ACC112 (cell line): ENCODE results near the gene DENND1C.
A peak's percentile ranks its signal among the peaks of the same experiment; 100 is the strongest.

ENCODE experiments used
- H2AFZ ChIP-seq: fragments of 200-600 bp; sonication (generic); one replicate; pipeline ENCODE4 v1.6.0; 2017; ENCODE audit warnings: antibody characterized with exemption, low read length; ENCODE audit not compliant: unreplicated experiment
- H3K27ac ChIP-seq: fragments of 200-600 bp; sonication (generic); 2 replicates; pipeline ENCODE4 v1.5.1; 2014; ENCODE audit warnings: low read depth, mild to moderate bottlenecking, antibody characterized with exemption, low read length, moderate library complexity
- H3K27me3 ChIP-seq: fragments of 200-600 bp; sonication (generic); 2 replicates; pipeline ENCODE4 v1.6.1; 2014; ENCODE audit warnings: mild to moderate bottlenecking, antibody characterized with exemption, low read length, moderate library complexity, mixed read lengths; ENCODE audit not compliant: insufficient read depth
- H3K36me3 ChIP-seq: fragments of 200-600 bp; sonication (generic); 2 replicates; pipeline ENCODE4 v1.6.1; 2016; ENCODE audit warnings: mild to moderate bottlenecking, antibody characterized with exemption, low read length, moderate library complexity, mixed read lengths; ENCODE audit not compliant: insufficient read depth
- H3K4me1 ChIP-seq: fragments of 200-600 bp; sonication (generic); one replicate; pipeline ENCODE4 v1.6.1; 2016; ENCODE audit warnings: low read length, mixed read lengths; ENCODE audit not compliant: insufficient read depth, unreplicated experiment, control insufficient read depth
- H3K4me3 ChIP-seq: fragments of 200-600 bp; sonication (generic); 2 replicates; pipeline ENCODE4 v1.5.1; 2014; ENCODE audit warnings: mild to moderate bottlenecking, low read depth, low read length
- H3K79me2 ChIP-seq: fragments of 200-600 bp; sonication (generic); one replicate; pipeline ENCODE4 v1.6.0; 2016; ENCODE audit warnings: low read length; ENCODE audit not compliant: control insufficient read depth, unreplicated experiment, insufficient read depth

The DENND1C gene

GRCh38 chr19:6481541-6482342 is at the start of gene DENND1C:
Gene DENND1C (minus strand): TSS chr19:6481787. CDS start chr19:6481695, 92 bp downstream.
- Histone ChIP-seq H3K36me3 (no peaks in the 10 kb centered on the region), H3K79me2 (no peaks in the 10 kb centered on the region), H3K27me3 (no peaks in the 10 kb centered on the region), H3K4me1 (no peaks in the 10 kb centered on the region), H3K4me3 (no peak within 1 kb of the TSS), H2AFZ (no peak within 1 kb of the TSS), H3K27ac (no peak within 1 kb of the TSS)

- H3K27me3 ChIP-seq = peaks cover 17% of the 10 kb centered on the region; the same call in 1 of the 2 replicates
- peaks cover 8% of the 10 kb centered on the region for H3K4me1 ChIP-seq
- H2AFZ ChIP-seq = peak within 1 kb of the TSS; percentile 77
- H3K4me3 ChIP-seq = peak within 1 kb of the TSS; percentile 80
- no peaks in the 10 kb centered on the region for H3K79me2 ChIP-seq
- no peaks in the 10 kb centered on the region for H3K36me3 ChIP-seq
- peak within 1 kb of the TSS; percentile 63 for H3K27ac ChIP-seq
Observed at GRCh38 chr19:6530386-6531162, 49.0 kb upstream of the DENND1C start, which contains the start of gene TNFSF9. Gene TNFSF9 (plus strand): TSS chr19:6531026. CDS start chr19:6531037, 11 bp downstream.

- Histone ChIP-seq H2AFZ (peak overlapping the region; percentile 77), H3K27ac (peak overlapping the region; percentile 63), H3K36me3 (no peaks in the 10 kb centered on the region), H3K4me3 (peak overlapping the region; percentile 80), H3K4me1 (peaks cover 8% of the 10 kb centered on the region), H3K79me2 (no peaks in the 10 kb centered on the region), H3K27me3 (peaks cover 17% of the 10 kb centered on the region; the same call in 1 of the 2 replicates)
Observed at GRCh38 chr19:6529937-6530385, 48.4 kb upstream of the DENND1C start.

GRCh38 chr19:6529351-6529750 is 47.8 kb upstream of the DENND1C start:
- H2AFZ ChIP-seq = no peak overlapping the region

GRCh38 chr19:6528544-6529121 is 47.0 kb upstream of the DENND1C start:
- no peaks in the 10 kb centered on the region for H3K79me2 ChIP-seq
- H2AFZ ChIP-seq = no peak overlapping the region
- peaks cover 8% of the 10 kb centered on the region for H3K4me1 ChIP-seq
- no peak overlapping the region for H3K27ac ChIP-seq
- H3K4me3 ChIP-seq = no peak overlapping the region
- peaks cover 17% of the 10 kb centered on the region; the same call in 1 of the 2 replicates for H3K27me3 ChIP-seq
- H3K36me3 ChIP-seq = no peaks in the 10 kb centered on the region

More at GRCh38 chr19:6529351-6529750, 47.8 kb upstream of the DENND1C start:
- no peaks in the 10 kb centered on the region for H3K79me2 ChIP-seq
- no peak overlapping the region; the same call in 1 of the 2 replicates for H3K4me3 ChIP-seq
- peaks cover 17% of the 10 kb centered on the region; the same call in 1 of the 2 replicates for H3K27me3 ChIP-seq
- H3K27ac ChIP-seq = no peak overlapping the region
- peaks cover 8% of the 10 kb centered on the region for H3K4me1 ChIP-seq
- H3K36me3 ChIP-seq = no peaks in the 10 kb centered on the region

- H3K27ac ChIP-seq = no peak overlapping the region
- no peaks in the 10 kb centered on the region for H3K79me2 ChIP-seq
- peaks cover 17% of the 10 kb centered on the region; the same call in 1 of the 2 replicates for H3K27me3 ChIP-seq
- peaks cover 8% of the 10 kb centered on the region for H3K4me1 ChIP-seq
- H2AFZ ChIP-seq = no peak overlapping the region
- H3K4me3 ChIP-seq = no peak overlapping the region
- no peaks in the 10 kb centered on the region for H3K36me3 ChIP-seq
Observed at GRCh38 chr19:6527893-6528543, 46.4 kb upstream of the DENND1C start.

GRCh38 chr19:6524311-6524710 is 42.7 kb upstream of the DENND1C start:
- Histone ChIP-seq H3K27me3 (no peaks in the 10 kb centered on the region), H3K36me3 (no peaks in the 10 kb centered on the region), H2AFZ (no peak overlapping the region), H3K4me1 (no peaks in the 10 kb centered on the region), H3K4me3 (no peak overlapping the region), H3K79me2 (no peaks in the 10 kb centered on the region), H3K27ac (no peak overlapping the region)

GRCh38 chr19:6522712-6523111 is 41.1 kb upstream of the DENND1C start:
- Histone ChIP-seq H3K4me3 (no peak overlapping the region), H2AFZ (no peak overlapping the region)

GRCh38 chr19:6521718-6522646 is 40.4 kb upstream of the DENND1C start:
- no peak overlapping the region for H2AFZ ChIP-seq
- H3K4me3 ChIP-seq = no peak overlapping the region
- no peaks in the 10 kb centered on the region for H3K79me2 ChIP-seq
- H3K4me1 ChIP-seq = peaks cover 12% of the 10 kb centered on the region
- no peak overlapping the region for H3K27ac ChIP-seq
- no peaks in the 10 kb centered on the region for H3K36me3 ChIP-seq
- no peaks in the 10 kb centered on the region for H3K27me3 ChIP-seq

More at GRCh38 chr19:6522712-6523111, 41.1 kb upstream of the DENND1C start:
- Histone ChIP-seq H3K36me3 (no peaks in the 10 kb centered on the region), H3K27me3 (no peaks in the 10 kb centered on the region), H3K27ac (no peak overlapping the region), H3K4me1 (peaks cover 9% of the 10 kb centered on the region), H3K79me2 (no peaks in the 10 kb centered on the region)
